ENCODE measurements around the gene MICALL1. TPM values are rescaled to one million over a fixed set of nuclear protein-coding genes. Genes with fewer than 3 reads are reported as not detected.

Gene MICALL1
- total RNA-seq = 10 to 100 TPM; 26.3 to 28.5 TPM
- polyA plus RNA-seq = 1 to 10 TPM; 1.3 to 4.7 (median 1.5) TPM
- total RNA-seq = 24.1 to 42.5 (median 26.4) reads per million in 6 experiments

- ATAC-seq = peak; percentile 80 to 86
- DNase-seq = peak in 9 of 10 donors; percentile 28 to 69 (median 59)
- Mint-ChIP-seq H3K27me3 (no peaks in the 10 kb centered on the region), H3K9me3 (no peaks in the 10 kb centered on the region), H3K36me3 (peaks cover 0 to 3% (median 0%) of the 10 kb centered on the region in 3 donors), H3K4me3 (peak within 1 kb of the TSS; percentile 74 to 91 (median 86)), H3K4me1 (peaks cover 19 to 44% (median 33%) of the 10 kb centered on the region in 4 donors), H3K27ac (peak within 1 kb of the TSS; percentile 75 to 93 (median 88))
- POLR2A ChIA-PET = interaction anchor here (0.5 to 2.9 kb wide), 13 partner anchors 9 to 1169 kb away, joined by 3 to 32 read pairs (median 4); partner anchors contain the start of genes ANKRD54, C22orf23 and POLR2F
These were observed at the start of gene MICALL1 for GRCh38 chr22:37905534-37906363. Gene MICALL1 (plus strand): TSS chr22:37906297. CDS start chr22:37906423, 126 bp downstream.

- no peak overlapping the region for H3K4me3 Mint-ChIP-seq
- no peaks in the 10 kb centered on the region for H3K27me3 Mint-ChIP-seq
- H3K9me3 Mint-ChIP-seq = no peaks in the 10 kb centered on the region
- no peak for DNase-seq
- POLR2A ChIA-PET = no interaction called here
- H3K36me3 Mint-ChIP-seq = peaks cover 9 to 97% (median 13%) of the 10 kb centered on the region in 3 donors
- H3K4me1 Mint-ChIP-seq = peaks cover 4 to 10% (median 9%) of the 10 kb centered on the region in 4 donors
- H3K27ac Mint-ChIP-seq = peak overlapping the region in 2 of 10 donors; percentile 12 to 70
- ATAC-seq = no peak
These were observed 45.2 kb upstream of the MICALL1 start for GRCh38 chr22:37860796-37861421.

- Mint-ChIP-seq H3K36me3 (peaks cover 9 to 98% (median 16%) of the 10 kb centered on the region in 3 donors), H3K4me1 (peaks cover 4 to 10% (median 8%) of the 10 kb centered on the region in 4 donors), H3K9me3 (no peaks in the 10 kb centered on the region), H3K4me3 (no peak overlapping the region), H3K27ac (peak overlapping the region in 2 of 10 donors; percentile 26 to 31), H3K27me3 (no peaks in the 10 kb centered on the region)
- ATAC-seq (no peak), DNase-seq (no peak)
- POLR2A ChIA-PET = interaction anchor here (0.6 to 3.1 kb wide), 6 partner anchors 19 to 256 kb away, joined by 3 to 19 read pairs (median 4); partner anchors contain the start of gene ANKRD54
These were observed 43.3 kb upstream of the MICALL1 start for GRCh38 chr22:37862570-37863325.

GRCh38 chr22:37865510-37865909 is 40.6 kb upstream of the MICALL1 start:
- Mint-ChIP-seq H3K4me3 (no peak overlapping the region), H3K27me3 (no peaks in the 10 kb centered on the region), H3K36me3 (peaks cover 9 to 98% (median 17%) of the 10 kb centered on the region in 3 donors), H3K9me3 (no peaks in the 10 kb centered on the region), H3K27ac (peak overlapping the region in 1 of 10 donors; percentile 31), H3K4me1 (peaks cover 4 to 9% (median 7%) of the 10 kb centered on the region in 4 donors)
- POLR2A ChIA-PET = interaction anchor here (0.6 to 0.9 kb wide), 2 partner anchors 17 to 48 kb away, joined by 3 read pairs; no protein-coding TSS in a partner anchor
- ATAC-seq (no peak), DNase-seq (no peak)

- DNase-seq (no peak), ATAC-seq (no peak)
- Mint-ChIP-seq H3K9me3 (no peaks in the 10 kb centered on the region), H3K4me3 (no peak overlapping the region), H3K27me3 (no peaks in the 10 kb centered on the region), H3K36me3 (peaks cover 10 to 96% (median 14%) of the 10 kb centered on the region in 3 donors), H3K27ac (no peak overlapping the region), H3K4me1 (peaks cover 0 to 4% (median 0%) of the 10 kb centered on the region in 4 donors)
- POLR2A ChIA-PET = no interaction called here
These were observed 35.8 kb upstream of the MICALL1 start for GRCh38 chr22:37870273-37870672.

- Mint-ChIP-seq H3K36me3 (peaks cover 5 to 91% (median 18%) of the 10 kb centered on the region in 3 donors), H3K4me3 (peak overlapping the region in 1 of 10 donors; percentile 20), H3K9me3 (no peaks in the 10 kb centered on the region), H3K27me3 (no peaks in the 10 kb centered on the region), H3K27ac (peak overlapping the region in 2 of 10 donors; percentile 60 to 72), H3K4me1 (peaks cover 3 to 25% (median 11%) of the 10 kb centered on the region in 4 donors)
- POLR2A ChIA-PET = no interaction called here
- ATAC-seq = no peak
- no peak for DNase-seq
These were observed 25.2 kb upstream of the MICALL1 start for GRCh38 chr22:37880668-37881440.

GRCh38 chr22:37884420-37884819 is 21.7 kb upstream of the MICALL1 start:
- H3K9me3 Mint-ChIP-seq = no peaks in the 10 kb centered on the region
- H3K36me3 Mint-ChIP-seq = peaks cover 0 to 89% (median 20%) of the 10 kb centered on the region in 3 donors
- no peak for ATAC-seq
- H3K4me1 Mint-ChIP-seq = peaks cover 8 to 26% (median 13%) of the 10 kb centered on the region in 4 donors
- POLR2A ChIA-PET = interaction anchor here (1.7 kb wide), 1 partner anchor 12 kb away, joined by 3 read pairs; no protein-coding TSS in a partner anchor
- H3K4me3 Mint-ChIP-seq = no peak overlapping the region
- H3K27me3 Mint-ChIP-seq = no peaks in the 10 kb centered on the region
- peak overlapping the region in 5 of 10 donors; percentile 12 to 67 (median 18) for H3K27ac Mint-ChIP-seq
- no peak for DNase-seq

- DNase-seq (no peak), ATAC-seq (peak in 1 of 2 donors; percentile 53)
- H3K4me1 Mint-ChIP-seq = peaks cover 9 to 19% (median 14%) of the 10 kb centered on the region in 4 donors
- no peaks in the 10 kb centered on the region for H3K27me3 Mint-ChIP-seq
- H3K36me3 Mint-ChIP-seq = peaks cover 0 to 81% (median 17%) of the 10 kb centered on the region in 3 donors
- H3K27ac Mint-ChIP-seq = peak overlapping the region; percentile 9 to 80 (median 62)
- H3K9me3 Mint-ChIP-seq = no peaks in the 10 kb centered on the region
- H3K4me3 Mint-ChIP-seq = no peak overlapping the region
- POLR2A ChIA-PET = no interaction called here
These were observed 18.3 kb upstream of the MICALL1 start for GRCh38 chr22:37887584-37888378.

GRCh38 chr22:37891926-37892325 is 14.2 kb upstream of the MICALL1 start:
- no peaks in the 10 kb centered on the region for H3K27me3 Mint-ChIP-seq
- peak overlapping the region in 9 of 10 donors; percentile 3 to 87 (median 24) for H3K27ac Mint-ChIP-seq
- H3K4me3 Mint-ChIP-seq = no peak overlapping the region
- DNase-seq (no peak), ATAC-seq (no peak)
- peaks cover 17 to 34% (median 20%) of the 10 kb centered on the region in 4 donors for H3K4me1 Mint-ChIP-seq
- POLR2A ChIA-PET = interaction anchor here (1.4 kb wide), 1 partner anchor 84 kb away, joined by 3 read pairs; the partner anchor contains the start of gene GCAT
- H3K36me3 Mint-ChIP-seq = peaks cover 0 to 47% (median 14%) of the 10 kb centered on the region in 3 donors
- H3K9me3 Mint-ChIP-seq = no peaks in the 10 kb centered on the region

GRCh38 chr22:37892566-37893335 is 13.3 kb upstream of the MICALL1 start:
- H3K9me3 Mint-ChIP-seq = no peaks in the 10 kb centered on the region
- H3K4me1 Mint-ChIP-seq = peaks cover 15 to 34% (median 22%) of the 10 kb centered on the region in 4 donors
- POLR2A ChIA-PET = interaction anchor here (1.4 to 2.6 kb wide), 2 partner anchors 13 to 85 kb away, joined by 3 to 13 read pairs; partner anchors contain the start of genes GCAT and MICALL1
- no peak for ATAC-seq
- no peak for DNase-seq
- no peaks in the 10 kb centered on the region for H3K27me3 Mint-ChIP-seq
- H3K36me3 Mint-ChIP-seq = peaks cover 0 to 40% (median 11%) of the 10 kb centered on the region in 3 donors
- peak overlapping the region in 9 of 10 donors; percentile 41 to 91 (median 78) for H3K27ac Mint-ChIP-seq
- H3K4me3 Mint-ChIP-seq = no peak overlapping the region
